Suprapubic skin (tissue), 4 donors: ENCODE measurements around the gene NTN3.

Experiments
- EP300 ChIP-seq: sonication (generic); formaldehyde crosslinking; IDR thresholded peaks from one replicate; pipeline ENCODE4 v1.6.1; 2017; ENCODE audit warnings: antibody characterized with exemption
- POLR2A ChIP-seq, 2 donors: fragments of 450-650 bp; IDR thresholded peaks; one replicate each; pipeline ENCODE4 v1.6.1; 2017; ENCODE audit warnings: antibody characterized with exemption in 2 of 2, mild to moderate bottlenecking in 2 of 2, moderate library complexity in 2 of 2
- POLR2AphosphoS5 ChIP-seq, 3 donors: sonication (generic); formaldehyde crosslinking; IDR thresholded peaks; one replicate each; pipeline ENCODE4 v1.6.1; 2017; ENCODE audit warnings: antibody characterized with exemption in 3 of 3
- TF ChIP-seq, protein P1 (sequence below), 2 donors: fragments of 200-600 bp in 1 of 2; fragments of 450-650 bp in 1 of 2; sonication (generic) in 1 of 2; IDR thresholded peaks; one replicate each; pipeline ENCODE4 v1.5.1; 2016 to 2019; ENCODE audit warnings: antibody characterized with exemption in 2 of 2, mild to moderate bottlenecking in 1 of 2, moderate library complexity in 1 of 2

DNA sequence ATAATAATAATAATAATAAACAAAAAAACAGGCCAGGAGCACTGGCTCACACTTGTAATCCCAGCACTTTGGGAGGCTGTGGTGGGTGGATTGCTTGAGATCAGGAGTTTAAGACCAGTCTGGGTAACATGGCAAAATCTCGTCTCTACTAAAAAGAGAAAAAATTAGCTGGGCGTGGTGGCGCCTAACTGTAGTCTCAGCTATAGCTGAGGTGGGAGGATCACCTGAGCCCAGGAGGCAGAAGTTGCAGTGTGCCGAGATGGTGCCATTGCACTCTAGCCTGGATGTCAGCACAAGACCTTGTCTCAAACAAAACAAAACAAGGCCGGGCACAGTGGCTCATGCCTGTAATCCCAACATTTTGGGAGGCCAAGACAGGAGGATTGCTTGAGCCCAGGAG is 23.9 kb downstream of the NTN3 start:
- TF ChIP-seq, protein P1, sequence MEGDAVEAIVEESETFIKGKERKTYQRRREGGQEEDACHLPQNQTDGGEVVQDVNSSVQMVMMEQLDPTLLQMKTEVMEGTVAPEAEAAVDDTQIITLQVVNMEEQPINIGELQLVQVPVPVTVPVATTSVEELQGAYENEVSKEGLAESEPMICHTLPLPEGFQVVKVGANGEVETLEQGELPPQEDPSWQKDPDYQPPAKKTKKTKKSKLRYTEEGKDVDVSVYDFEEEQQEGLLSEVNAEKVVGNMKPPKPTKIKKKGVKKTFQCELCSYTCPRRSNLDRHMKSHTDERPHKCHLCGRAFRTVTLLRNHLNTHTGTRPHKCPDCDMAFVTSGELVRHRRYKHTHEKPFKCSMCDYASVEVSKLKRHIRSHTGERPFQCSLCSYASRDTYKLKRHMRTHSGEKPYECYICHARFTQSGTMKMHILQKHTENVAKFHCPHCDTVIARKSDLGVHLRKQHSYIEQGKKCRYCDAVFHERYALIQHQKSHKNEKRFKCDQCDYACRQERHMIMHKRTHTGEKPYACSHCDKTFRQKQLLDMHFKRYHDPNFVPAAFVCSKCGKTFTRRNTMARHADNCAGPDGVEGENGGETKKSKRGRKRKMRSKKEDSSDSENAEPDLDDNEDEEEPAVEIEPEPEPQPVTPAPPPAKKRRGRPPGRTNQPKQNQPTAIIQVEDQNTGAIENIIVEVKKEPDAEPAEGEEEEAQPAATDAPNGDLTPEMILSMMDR (IDR thresholded peaks at IDR 0.05) = no peak
- TF ChIP-seq POLR2AphosphoS5 (IDR thresholded peaks at IDR 0.05) (no peak), EP300 (no peak), POLR2A (IDR thresholded peaks at IDR 0.05) (no peak)
